ENCODE data around the gene PLPPR3.

Gene PLPPR3

GRCh38 chr19:812049-812746, 9.6 kb downstream of the PLPPR3 start:
- H3K36me3 Mint-ChIP-seq (ENCODE audit: low read depth), result peaks cover 62% of the 10 kb centered on the region

GRCh38 chr19:811506-812048, 10.2 kb downstream of the PLPPR3 start:
- H3K27me3 Mint-ChIP-seq, result no peaks in the 10 kb centered on the region
- peaks cover 69% of the 10 kb centered on the region for H3K36me3 Mint-ChIP-seq (ENCODE audit: low read depth)
- intact Hi-C loops (cut with micrococcal nuclease), result no loop called here
- H3K4me3 Mint-ChIP-seq, result no peak overlapping the region
- H3K4me1 Mint-ChIP-seq (ENCODE audit: low read depth), result peaks cover 17% of the 10 kb centered on the region
- H3K9me3 Mint-ChIP-seq, result peaks cover 7% of the 10 kb centered on the region
- no peak overlapping the region for H3K27ac Mint-ChIP-seq

More at GRCh38 chr19:812049-812746, 9.6 kb downstream of the PLPPR3 start:
- no peaks in the 10 kb centered on the region for H3K27me3 Mint-ChIP-seq
- no peak overlapping the region for H3K27ac Mint-ChIP-seq
- intact Hi-C loops (cut with micrococcal nuclease), result no loop called here
- H3K9me3 Mint-ChIP-seq, result peaks cover 11% of the 10 kb centered on the region
- no peak overlapping the region for H3K4me3 Mint-ChIP-seq
- H3K4me1 Mint-ChIP-seq (ENCODE audit: low read depth), result peaks cover 17% of the 10 kb centered on the region

- Mint-ChIP-seq H3K36me3 (ENCODE audit: low read depth) (peaks cover 75% of the 10 kb centered on the region), H3K27ac (no peak overlapping the region), H3K27me3 (no peaks in the 10 kb centered on the region), H3K4me1 (ENCODE audit: low read depth) (peaks cover 14% of the 10 kb centered on the region), H3K4me3 (no peak overlapping the region), H3K9me3 (peaks cover 1% of the 10 kb centered on the region)
- intact Hi-C loops (cut with micrococcal nuclease), result no loop called here
These were observed 10.8 kb downstream of the PLPPR3 start for GRCh38 chr19:810883-811489.

- H3K4me1 Mint-ChIP-seq (ENCODE audit: low read depth), result peaks cover 14% of the 10 kb centered on the region
- H3K9me3 Mint-ChIP-seq, result no peaks in the 10 kb centered on the region
- H3K4me3 Mint-ChIP-seq, result no peak overlapping the region
- H3K36me3 Mint-ChIP-seq (ENCODE audit: low read depth), result peaks cover 82% of the 10 kb centered on the region
- no peak overlapping the region for H3K27ac Mint-ChIP-seq
- intact Hi-C loops (cut with micrococcal nuclease), result no loop called here
- H3K27me3 Mint-ChIP-seq, result no peaks in the 10 kb centered on the region
These were observed 11.5 kb downstream of the PLPPR3 start for GRCh38 chr19:810077-810855.

GRCh38 chr19:808423-808775, 13.4 kb downstream of the PLPPR3 start:
- H3K4me3 Mint-ChIP-seq, result no peak overlapping the region
- H3K27ac Mint-ChIP-seq, result no peak overlapping the region
- peaks cover 15% of the 10 kb centered on the region for H3K4me1 Mint-ChIP-seq (ENCODE audit: low read depth)
- peaks cover 94% of the 10 kb centered on the region for H3K36me3 Mint-ChIP-seq (ENCODE audit: low read depth)
- H3K27me3 Mint-ChIP-seq, result no peaks in the 10 kb centered on the region
- intact Hi-C loops (cut with micrococcal nuclease), result no loop called here
- no peaks in the 10 kb centered on the region for H3K9me3 Mint-ChIP-seq

- Mint-ChIP-seq H3K27me3 (no peaks in the 10 kb centered on the region), H3K36me3 (ENCODE audit: low read depth) (peaks cover 95% of the 10 kb centered on the region), H3K4me1 (ENCODE audit: low read depth) (peaks cover 21% of the 10 kb centered on the region), H3K27ac (no peak overlapping the region), H3K9me3 (no peaks in the 10 kb centered on the region), H3K4me3 (no peak overlapping the region)
- intact Hi-C loops (cut with micrococcal nuclease), result no loop called here
These were observed 13.9 kb downstream of the PLPPR3 start for GRCh38 chr19:807627-808422.

GRCh38 chr19:806815-807421, 14.8 kb downstream of the PLPPR3 start:
- no peak overlapping the region for H3K4me3 Mint-ChIP-seq

GRCh38 chr19:805600-806550, 15.9 kb downstream of the PLPPR3 start:
- H3K9me3 Mint-ChIP-seq, result no peaks in the 10 kb centered on the region
- H3K27me3 Mint-ChIP-seq, result no peaks in the 10 kb centered on the region
- no peak overlapping the region for H3K27ac Mint-ChIP-seq
- no peak overlapping the region for H3K4me3 Mint-ChIP-seq
- intact Hi-C loops (cut with micrococcal nuclease), result no loop called here
- peaks cover 40% of the 10 kb centered on the region for H3K4me1 Mint-ChIP-seq (ENCODE audit: low read depth)
- H3K36me3 Mint-ChIP-seq (ENCODE audit: low read depth), result peaks cover 100% of the 10 kb centered on the region

More at GRCh38 chr19:806815-807421, 14.8 kb downstream of the PLPPR3 start:
- no peaks in the 10 kb centered on the region for H3K9me3 Mint-ChIP-seq
- peaks cover 100% of the 10 kb centered on the region for H3K36me3 Mint-ChIP-seq (ENCODE audit: low read depth)
- no peaks in the 10 kb centered on the region for H3K27me3 Mint-ChIP-seq
- peaks cover 30% of the 10 kb centered on the region for H3K4me1 Mint-ChIP-seq (ENCODE audit: low read depth)
- H3K27ac Mint-ChIP-seq, result no peak overlapping the region
- intact Hi-C loops (cut with micrococcal nuclease), result no loop called here

GRCh38 chr19:805166-805551, 16.6 kb downstream of the PLPPR3 start:
- Mint-ChIP-seq H3K4me3 (no peak overlapping the region), H3K4me1 (ENCODE audit: low read depth) (peaks cover 47% of the 10 kb centered on the region), H3K9me3 (no peaks in the 10 kb centered on the region), H3K36me3 (ENCODE audit: low read depth) (peaks cover 100% of the 10 kb centered on the region), H3K27ac (no peak overlapping the region), H3K27me3 (no peaks in the 10 kb centered on the region)
- intact Hi-C loops (cut with micrococcal nuclease), result no loop called here

- Mint-ChIP-seq H3K4me1 (ENCODE audit: low read depth) (peaks cover 53% of the 10 kb centered on the region), H3K36me3 (ENCODE audit: low read depth) (peaks cover 100% of the 10 kb centered on the region), H3K9me3 (no peaks in the 10 kb centered on the region), H3K4me3 (no peak overlapping the region), H3K27ac (no peak overlapping the region), H3K27me3 (no peaks in the 10 kb centered on the region)
- intact Hi-C loops (cut with micrococcal nuclease), result no loop called here
These were observed 17.2 kb downstream of the PLPPR3 start for GRCh38 chr19:804419-805165.

- no peaks in the 10 kb centered on the region for H3K9me3 Mint-ChIP-seq
- peaks cover 60% of the 10 kb centered on the region for H3K4me1 Mint-ChIP-seq (ENCODE audit: low read depth)
- intact Hi-C loops (cut with micrococcal nuclease), result no loop called here
- H3K36me3 Mint-ChIP-seq (ENCODE audit: low read depth), result peaks cover 100% of the 10 kb centered on the region
- no peak overlapping the region for H3K27ac Mint-ChIP-seq
- H3K4me3 Mint-ChIP-seq, result no peak overlapping the region
- H3K27me3 Mint-ChIP-seq, result no peaks in the 10 kb centered on the region
These were observed 17.9 kb downstream of the PLPPR3 start for GRCh38 chr19:803686-804418.
